Heart left ventricle (tissue), 16 donors: ENCODE data around the gene ENTR1. TPM values are rescaled to one million over a fixed set of nuclear protein-coding genes. Genes with fewer than 3 reads are reported as not detected.

Source experiments
- ATAC-seq, 4 donors: fragments of 200-7000 bp; cut with Tn5 transposase; one replicate each; pipeline ENCODE4 v1.9.1; 2020 to 2022; ENCODE audit warnings: moderate library complexity in 4 of 4, mild to moderate bottlenecking in 3 of 4, moderate number of reproducible peaks in 1 of 4
- DNase-seq, 5 donors: peaks; one replicate each; pipeline ENCODE4 v3.0.0-alpha.2; 2020
- H3K27ac ChIP-seq, 12 donors: fragments of 200-600 bp; sonication (generic) in 4 of 12; one replicate each; pipeline versions ENCODE4 v1.5.0 to v1.8.0; 2016 to 2022; ENCODE audit warnings: mild to moderate bottlenecking in 2 of 12
- H3K27me3 ChIP-seq, 9 donors: fragments of 200-600 bp; sonication (generic) in 2 of 9; one replicate each; pipeline versions ENCODE4 v1.5.1 to v1.8.0; 2016 to 2022; ENCODE audit warnings: mild to moderate bottlenecking in 3 of 9
- H3K36me3 ChIP-seq, 9 donors: fragments of 200-600 bp; sonication (generic) in 2 of 9; one replicate each; pipeline versions ENCODE4 v1.5.0 to v1.8.0; 2018 to 2022; ENCODE audit warnings: mild to moderate bottlenecking in 2 of 9
- H3K4me1 ChIP-seq, 12 donors: fragments of 200-600 bp; sonication (generic) in 4 of 12; one replicate each; pipeline versions ENCODE4 v1.5.0 to v1.8.0; 2016 to 2022; ENCODE audit warnings: mild to moderate bottlenecking in 3 of 12
- H3K4me3 ChIP-seq, 12 donors: fragments of 200-600 bp; sonication (generic) in 4 of 12; one replicate each; pipeline versions ENCODE4 v1.5.0 to v1.8.0; 2017 to 2022; ENCODE audit warnings: mild to moderate bottlenecking in 9 of 12, moderate library complexity in 4 of 12
- H3K9me3 ChIP-seq, 12 donors: fragments of 200-600 bp; sonication (generic) in 4 of 12; one replicate each; pipeline versions ENCODE4 v1.5.0 to v1.8.0; 2016 to 2022; ENCODE audit warnings: mild to moderate bottlenecking in 1 of 12
- CTCF ChIP-seq, 12 donors: fragments of 200-600 bp; sonication (generic) in 4 of 12; IDR thresholded peaks; one replicate each; pipeline versions ENCODE4 v1.5.0 to v1.8.0; 2018 to 2022; ENCODE audit warnings: antibody characterized with exemption in 12 of 12, mild to moderate bottlenecking in 5 of 12
- POLR2A ChIP-seq, 2 donors: fragments of 450-650 bp; IDR thresholded peaks; one replicate each; pipeline ENCODE4 v1.6.1; 2017; ENCODE audit warnings: antibody characterized with exemption in 2 of 2, mild to moderate bottlenecking in 2 of 2, moderate library complexity in 2 of 2
- WGBS, 4 donors: extraction: QIAGEN DNeasy Blood & Tissue Kit in 2 of 4; methylation state at CpG; one replicate each; pipeline versions ENCODE4 v1.1.5 to v1.1.7; 2013 to 2018; 5-methylcytosine and 5-hydroxymethylcytosine counted together
- intact Hi-C, 10 donors: fragments of 100-400 bp; cut with DNase I; formaldehyde crosslinking; loops; one replicate each; pipeline versions ENCODE4 v1.11.1 to v1.14.2; 2022
- long read RNA-seq, 3 donors: library from polyadenylated mRNA; unstranded; transcript quantifications; one replicate each; pipeline ENCODE4 v2.0.0, GENCODE V29; 2020 to 2021
- polyA plus RNA-seq, 2 donors: library from polyadenylated mRNA; stranded (reverse); fragments of 200-250 nt; gene quantifications; one replicate each; pipeline ENCODE4 v1.2.3, GENCODE V29; 2013
- total RNA-seq, 9 donors: library from RNA; depleted of rRNA in 2 of 9; stranded (reverse); fragments of >200 nt in 2 of 9; fragmentation: NEBNext Ultra II Directional in 3 of 9; extraction: Animal tissue kit (Norgen Biotek cat#: 25700) in 3 of 9; gene quantifications; one replicate each; pipeline versions ENCODE4 v1.1.0 to v1.2.4, GENCODE V29; 2016 to 2023
- donor health status: ischemic (EF 13 %, LVEDD 7.1; RV severe dilation, severe dysfunction).
- donor health status: healthy with polysubstance abuse.
- donor health status: DM: no; HTN: yes; CAD: no.
- donor health status: DM: no; HTN: no; CAD: no.
- donor health status: ischemic (EF 25% LVEDD 6.9; RV normal size, moderate dysfunction).
- donor health status: ischemic (EF 25% LVEDD 5.7; RV mildly dilated, moderate dysfunction).
- donor health status: healthy.
- donor health status: DM: yes; HTN: yes; CAD: no.
- donor health status: ischemic (EF 35%, LVEDD 5.7; RV mildly dilated, moderate dysfunction).
- donor health status: nonischemic (EF 11% LVEDD 7.7; RV severe dilation, severe dysfunction).
- donor health status: DM: yes; HTN: yes; CAD: no.
- donor health status: PGD.
- donor health status: ischemic (EF 29% LVEDD 5.4; RV normal size, mild dysfunction).
- donor health status: nonischemic (EF 23%, LVEDD 6.1; RV moderate dilation, normal function).

Gene ENTR1
- total RNA-seq = 10 to 100 TPM; 12.4 to 26.6 (median 18.4) TPM
- polyA plus RNA-seq = 10 to 100 TPM; 11.8 to 27.7 TPM
- long read RNA-seq, donor 1, transcript ENTR1-204 (8 exons, 2,129 nt) = major isoform, 7 of 26 reads
- long read RNA-seq, donor 1, partial matches to known transcripts = 8 of 26 reads
- long read RNA-seq, donor 1, other reads (novel, unspliced or antisense) = 6 of 26 reads
- long read RNA-seq, donor 2, partial matches to known transcripts = 2 of 6 reads
- long read RNA-seq, donor 2, other reads (novel, unspliced or antisense) = 0 of 6 reads
- long read RNA-seq, donor 3, transcript ENTR1-204 (8 exons, 2,129 nt) = major isoform, 13 of 28 reads
- long read RNA-seq, donor 3, partial matches to known transcripts = 4 of 28 reads
- long read RNA-seq, donor 3, other reads (novel, unspliced or antisense) = 9 of 28 reads

GRCh38 chr9:136410500-136411287, at the start of gene ENTR1, which contains the start of gene PMPCA:
Gene ENTR1 (minus strand): TSS chr9:136410614. CDS start chr9:136410397, 217 bp downstream.
Gene PMPCA (plus strand): TSS chr9:136410658. CDS start chr9:136410669, 11 bp downstream.
- intact Hi-C loops = no loop called here
- DNase-seq (peak; percentile 93 to 97 (median 95)), ATAC-seq (peak; percentile 62 to 94 (median 90))
- H3K27ac ChIP-seq = peak within 1 kb of the TSS in 11 of 12 donors; percentile 71 to 91 (median 84)
- no peak for TF ChIP-seq CTCF (IDR thresholded peaks at IDR 0.05)
- TF ChIP-seq POLR2A (IDR thresholded peaks at IDR 0.05) = peak in 1 of 2 donors; percentile 68
- H3K36me3 ChIP-seq = peaks cover 0 to 62% (median 55%) of the 10 kb centered on the region in 9 donors
- no peaks in the 10 kb centered on the region for H3K27me3 ChIP-seq
- H3K4me3 ChIP-seq = peak within 1 kb of the TSS; percentile 68 to 100 (median 76)
- H3K4me1 ChIP-seq = peaks cover 2 to 35% (median 24%) of the 10 kb centered on the region in 12 donors
- WGBS, 4 donors = 0 to 1% (median 0%) methylated on average over 26 to 83 of the region's 83 CpGs
- no peaks in the 10 kb centered on the region for H3K9me3 ChIP-seq

GRCh38 chr9:136459425-136459824, 49.0 kb upstream of the ENTR1 start:
- 94 to 96% (median 96%) methylated on average over 23 to 28 of the region's 28 CpGs for whole genome bisulfite sequencing, 4 donors
- intact Hi-C loops = no loop called here
- no peaks in the 10 kb centered on the region for H3K9me3 ChIP-seq
- no peak for TF ChIP-seq POLR2A (IDR thresholded peaks at IDR 0.05)
- no peak overlapping the region for H3K27ac ChIP-seq
- no peak for ATAC-seq
- no peak for DNase-seq
- H3K4me1 ChIP-seq = no peaks in the 10 kb centered on the region
- no peaks in the 10 kb centered on the region for H3K27me3 ChIP-seq
- H3K36me3 ChIP-seq = peaks cover 0 to 100% (median 100%) of the 10 kb centered on the region in 9 donors
- H3K4me3 ChIP-seq = no peak overlapping the region

GRCh38 chr9:136457326-136457725, 46.9 kb upstream of the ENTR1 start:
- intact Hi-C loops = no loop called here
- DNase-seq (no peak), ATAC-seq (peak in 1 of 4 donors; percentile 4)
- TF ChIP-seq POLR2A (IDR thresholded peaks at IDR 0.05) (no peak), CTCF (IDR thresholded peaks at IDR 0.05) (no peak)
- Histone ChIP-seq H3K4me3 (no peak overlapping the region), H3K4me1 (no peaks in the 10 kb centered on the region), H3K27ac (no peak overlapping the region), H3K27me3 (no peaks in the 10 kb centered on the region), H3K36me3 (peaks cover 0 to 100% (median 93%) of the 10 kb centered on the region in 9 donors), H3K9me3 (no peaks in the 10 kb centered on the region)
- WGBS, 4 donors = 92 to 97% (median 96%) methylated on average over 14 to 24 of the region's 24 CpGs

GRCh38 chr9:136456258-136456657, 45.8 kb upstream of the ENTR1 start:
- TF ChIP-seq CTCF (IDR thresholded peaks at IDR 0.05) (no peak), POLR2A (IDR thresholded peaks at IDR 0.05) (no peak)
- WGBS, 4 donors = 86 to 90% (median 88%) methylated on average over 9 of the region's 9 CpGs
- Histone ChIP-seq H3K27me3 (no peaks in the 10 kb centered on the region), H3K9me3 (no peaks in the 10 kb centered on the region), H3K36me3 (peaks cover 0 to 100% (median 92%) of the 10 kb centered on the region in 9 donors), H3K27ac (no peak overlapping the region), H3K4me1 (no peaks in the 10 kb centered on the region), H3K4me3 (no peak overlapping the region)
- ATAC-seq = no peak
- no peak for DNase-seq
- intact Hi-C loops = no loop called here
